Neuronal stem cell (in vitro differentiated cells): ENCODE data around the gene TIMM13.

Source experiments
- DNase-seq: peaks from one replicate; pipeline ENCODE4 v3.0.0-alpha.2; 2013; ENCODE audit warnings: low spot score
- H2AFZ ChIP-seq: one replicate; pipeline ENCODE4 v1.6.1; 2013; ENCODE audit warnings: mild to moderate bottlenecking, low read length, inconsistent platforms
- H2AK5ac ChIP-seq: 2 replicates; pipeline ENCODE4 v1.6.1; 2013; ENCODE audit warnings: low read depth, mild to moderate bottlenecking, inconsistent platforms, low read length, moderate library complexity, mixed read lengths
- H2BK120ac ChIP-seq: 2 replicates; pipeline ENCODE4 v1.6.1; 2013; ENCODE audit warnings: low read depth, mild to moderate bottlenecking, inconsistent platforms, low read length, moderate library complexity, mixed read lengths
- H2BK12ac ChIP-seq: one replicate; pipeline ENCODE4 v1.6.1; 2013; ENCODE audit warnings: low read length, inconsistent platforms
- H2BK15ac ChIP-seq: 2 replicates; pipeline ENCODE4 v1.6.1; 2013; ENCODE audit warnings: mild to moderate bottlenecking, low read length, inconsistent platforms, mixed read lengths
- H2BK5ac ChIP-seq: one replicate; pipeline ENCODE4 v1.6.1; 2013; ENCODE audit warnings: inconsistent platforms, mild to moderate bottlenecking, low read length, moderate library complexity
- H3K14ac ChIP-seq: one replicate; pipeline ENCODE4 v1.6.1; 2013; ENCODE audit warnings: low read length, inconsistent platforms
- H3K18ac ChIP-seq: 2 replicates; pipeline ENCODE4 v1.6.1; 2013; ENCODE audit warnings: low read length, inconsistent platforms
- H3K23ac ChIP-seq: 2 replicates; pipeline ENCODE4 v1.6.1; 2013; ENCODE audit warnings: low read depth, mild to moderate bottlenecking, mixed read lengths, low read length, inconsistent platforms; ENCODE audit not compliant: poor library complexity
- H3K27ac ChIP-seq: replicated peaks from 3 replicates; pipeline ENCODE4 v1.5.1; 2013; ENCODE audit warnings: low read length, inconsistent platforms
- H3K27me3 ChIP-seq, 3 experiments: 2 replicates each; pipeline ENCODE4 v1.6.1; 2013; ENCODE audit warnings: low read length in 3 of 3, mild to moderate bottlenecking in 2 of 3, inconsistent platforms in 1 of 3, low read depth in 1 of 3, mixed read lengths in 1 of 3, moderate library complexity in 1 of 3; ENCODE audit not compliant: control insufficient read depth in 3 of 3, insufficient read depth in 3 of 3
- H3K36me3 ChIP-seq, 2 donors: replicated peaks in 1 of 2; 2 replicates each; pipeline ENCODE4 v1.6.1; 2013; ENCODE audit warnings: low read length in 2 of 2; ENCODE audit not compliant: control insufficient read depth in 2 of 2, insufficient read depth in 2 of 2
- H3K4ac ChIP-seq: 2 replicates; pipeline ENCODE4 v1.6.1; 2013; ENCODE audit warnings: inconsistent platforms, mild to moderate bottlenecking, low read length, moderate library complexity
- H3K4me1 ChIP-seq, 2 donors: 1 replicate in 1 of 2; 2 replicates in 1 of 2; pipeline ENCODE4 v1.6.1; 2013; ENCODE audit warnings: low read length in 2 of 2, low read depth in 1 of 2; ENCODE audit not compliant: control insufficient read depth in 2 of 2, insufficient read depth in 1 of 2
- H3K4me2 ChIP-seq: one replicate; pipeline ENCODE4 v1.6.1; 2013; ENCODE audit warnings: mild to moderate bottlenecking, low read length, inconsistent platforms; ENCODE audit not compliant: insufficient read depth, poor library complexity, severe bottlenecking
- H3K4me3 ChIP-seq, 2 donors: 2 replicates each; pipeline ENCODE4 v1.5.1; 2013; ENCODE audit warnings: low read length in 2 of 2, mild to moderate bottlenecking in 2 of 2, inconsistent platforms in 1 of 2, moderate library complexity in 1 of 2
- H3K79me1 ChIP-seq: one replicate; pipeline ENCODE4 v1.6.1; 2013; ENCODE audit warnings: low read depth, mild to moderate bottlenecking, inconsistent platforms, low read length, moderate library complexity
- H3K9ac ChIP-seq: one replicate; pipeline ENCODE4 v1.6.1; 2013; ENCODE audit warnings: mild to moderate bottlenecking, low read depth, low read length, inconsistent platforms; ENCODE audit not compliant: poor library complexity
- H3K9me3 ChIP-seq, 2 donors: replicated peaks in 1 of 2; 2 replicates each; pipeline versions ENCODE3 to v1.6.1; 2013; ENCODE audit warnings: low read length in 2 of 2, mild to moderate bottlenecking in 2 of 2, inconsistent platforms in 1 of 2, low read depth in 1 of 2, mixed read lengths in 1 of 2, moderate library complexity in 1 of 2; ENCODE audit not compliant: control insufficient read depth in 2 of 2, insufficient read depth in 1 of 2
- H4K8ac ChIP-seq: one replicate; pipeline ENCODE4 v1.6.1; 2013; ENCODE audit warnings: low read depth, mild to moderate bottlenecking, inconsistent platforms, low read length, moderate library complexity
- H4K91ac ChIP-seq: one replicate; pipeline ENCODE4 v1.6.1; 2013; ENCODE audit warnings: low read length, low read depth, mild to moderate bottlenecking, inconsistent platforms; ENCODE audit not compliant: poor library complexity
- WGBS, 2 donors: extraction: QIAGEN DNeasy Blood & Tissue Kit; methylation state at CpG; one replicate each; pipeline ENCODE4 v1.1.7; 2013; ENCODE audit warnings: missing lambda C conversion rate in 2 of 2, mixed read lengths in 1 of 2; ENCODE audit not compliant: insufficient read length in 2 of 2, insufficient replicate concordance in 1 of 2; ENCODE audit errors: extremely low coverage in 2 of 2; 5-methylcytosine and 5-hydroxymethylcytosine counted together

TIMM13 gene

GRCh38 chr19:2428321-2428690 is 920 bp upstream of the TIMM13 start:
- H3K9me3 ChIP-seq: peaks cover 0 to 1% of the 10 kb centered on the region in 2 donors
- H3K4me3 ChIP-seq: no peak overlapping the region
- no peak for DNase-seq
- H3K4me2 ChIP-seq: peak overlapping the region; percentile 40
- peak overlapping the region; percentile 38 for H3K14ac ChIP-seq
- H2BK5ac ChIP-seq: peak overlapping the region; percentile 82
- H3K23ac ChIP-seq: peak overlapping the region; percentile 91
- H2BK15ac ChIP-seq: peak overlapping the region; percentile 85
- H3K27me3 ChIP-seq: no peaks in the 10 kb centered on the region
- peak overlapping the region; percentile 61 for H3K27ac ChIP-seq
- peak overlapping the region; percentile 85 for H3K18ac ChIP-seq
- H4K91ac ChIP-seq: no peak overlapping the region
- peak overlapping the region; percentile 84 for H3K4ac ChIP-seq
- peaks cover 15% of the 10 kb centered on the region in 2 donors for H3K4me1 ChIP-seq
- H3K36me3 ChIP-seq: peaks cover 32 to 64% of the 10 kb centered on the region in 2 donors
- H4K8ac ChIP-seq: no peak overlapping the region
- H2AFZ ChIP-seq: peak overlapping the region; percentile 99
- H2BK12ac ChIP-seq: peak overlapping the region; percentile 41
- peak overlapping the region; percentile 84 for H2AK5ac ChIP-seq
- WGBS, 2 donors: no CpG with 5 or more reads among the region's 25 CpGs
- no peak overlapping the region for H2BK120ac ChIP-seq
- peaks cover 19% of the 10 kb centered on the region for H3K79me1 ChIP-seq
- peak overlapping the region; percentile 84 for H3K9ac ChIP-seq

DNA sequence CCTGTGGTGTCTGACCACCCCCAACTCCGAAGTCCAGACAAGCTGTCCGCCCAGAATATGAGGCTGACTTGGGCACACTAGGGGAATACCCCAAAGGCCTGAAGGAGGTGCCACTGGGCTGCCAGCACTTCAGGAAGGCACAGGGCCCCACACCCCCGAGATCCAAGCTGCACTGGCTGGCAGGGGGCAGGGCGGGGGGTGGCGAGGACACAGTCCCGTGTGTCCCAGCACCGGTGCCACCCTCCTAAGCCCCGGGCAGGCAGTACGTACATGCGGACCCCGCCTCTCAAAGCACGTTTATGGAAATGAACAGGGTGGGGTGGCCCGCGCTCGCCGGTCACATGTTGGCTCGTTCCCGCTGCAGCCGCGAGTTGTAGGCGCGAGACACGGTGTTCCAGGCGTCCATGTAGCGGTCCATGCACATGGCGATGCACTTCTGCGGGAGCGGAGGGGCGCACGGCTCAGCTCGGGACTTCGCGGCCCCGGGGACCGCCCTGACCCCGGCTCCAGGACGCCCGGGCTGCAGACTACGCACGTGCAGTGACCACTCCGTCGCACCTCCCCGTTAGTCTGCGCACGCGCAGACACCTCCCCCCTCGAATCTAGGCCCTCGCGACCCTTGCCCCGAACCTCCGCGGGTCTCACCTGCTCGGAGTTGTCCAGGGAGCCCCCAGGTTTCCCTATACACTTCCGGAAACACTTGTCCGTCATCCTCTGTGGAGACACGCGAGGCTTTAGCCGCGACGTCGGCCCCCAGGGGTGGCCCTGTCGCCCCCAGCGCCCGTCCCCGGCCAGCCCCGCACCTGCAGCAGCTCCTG is 566 bp downstream of the TIMM13 start:
- Histone ChIP-seq H2AK5ac (peak overlapping the region; percentile 90), H3K36me3 (peaks cover 26 to 56% of the 10 kb centered on the region in 2 donors), H3K4ac (peak overlapping the region; percentile 53), H2BK5ac (peak overlapping the region; percentile 100), H3K4me3 (peak overlapping the region; percentile 88 to 93), H3K27ac (peak overlapping the region; percentile 94), H3K9ac (peak overlapping the region; percentile 92), H2BK12ac (peak overlapping the region; percentile 73), H2BK15ac (peak overlapping the region; percentile 81), H3K9me3 (peaks cover 0 to 1% of the 10 kb centered on the region in 2 donors), H2BK120ac (no peak overlapping the region), H3K18ac (peak overlapping the region; percentile 97), H3K4me2 (peak overlapping the region; percentile 98), H3K14ac (peak overlapping the region; percentile 98), H3K4me1 (peaks cover 15% of the 10 kb centered on the region in 2 donors), H4K91ac (no peak overlapping the region), H2AFZ (peak overlapping the region; percentile 99), H3K27me3 (no peaks in the 10 kb centered on the region), H3K79me1 (peaks cover 19% of the 10 kb centered on the region), H4K8ac (peak overlapping the region; percentile 43), H3K23ac (peak overlapping the region; percentile 95)
- DNase-seq: peak; percentile 63
- WGBS, 2 donors: no CpG with 5 or more reads among the region's 66 CpGs

- H2BK120ac ChIP-seq: no peak overlapping the region
- no peak for DNase-seq
- peaks cover 0 to 1% of the 10 kb centered on the region in 2 donors for H3K9me3 ChIP-seq
- peak overlapping the region; percentile 5 for H2BK5ac ChIP-seq
- H3K27ac ChIP-seq: no peak overlapping the region
- no peak overlapping the region for H2BK12ac ChIP-seq
- H3K79me1 ChIP-seq: peaks cover 19% of the 10 kb centered on the region
- H3K18ac ChIP-seq: peak overlapping the region; percentile 48
- no peaks in the 10 kb centered on the region for H3K27me3 ChIP-seq
- H3K14ac ChIP-seq: no peak overlapping the region
- peak overlapping the region; percentile 8 for H2AK5ac ChIP-seq
- H3K4me1 ChIP-seq: peaks cover 15% of the 10 kb centered on the region in 2 donors
- peak overlapping the region; percentile 49 for H3K4me2 ChIP-seq
- H2AFZ ChIP-seq: no peak overlapping the region
- no peak overlapping the region for H4K91ac ChIP-seq
- no peak overlapping the region for H2BK15ac ChIP-seq
- peaks cover 17 to 47% of the 10 kb centered on the region in 2 donors for H3K36me3 ChIP-seq
- peak overlapping the region; percentile 50 for H3K9ac ChIP-seq
- H3K23ac ChIP-seq: peak overlapping the region; percentile 73
- no peak overlapping the region for H3K4ac ChIP-seq
- H3K4me3 ChIP-seq: peak overlapping the region; percentile 52 to 88
- H4K8ac ChIP-seq: peak overlapping the region; percentile 89
- no CpG with 5 or more reads among the region's 29 CpGs for WGBS, 2 donors
These were observed 1.5 kb downstream of the TIMM13 start for GRCh38 chr19:2425622-2426581.
